HG03066 (cell line): ENCODE results near the gene SLC15A3.

Experiments used
- ATAC-seq: cut with Tn5 transposase; IDR thresholded peaks from one replicate; pipeline ENCODE4 v1.9.1; 2021; ENCODE audit warnings: low read depth; ENCODE audit not compliant: unreplicated experiment

The SLC15A3 gene

DNA sequence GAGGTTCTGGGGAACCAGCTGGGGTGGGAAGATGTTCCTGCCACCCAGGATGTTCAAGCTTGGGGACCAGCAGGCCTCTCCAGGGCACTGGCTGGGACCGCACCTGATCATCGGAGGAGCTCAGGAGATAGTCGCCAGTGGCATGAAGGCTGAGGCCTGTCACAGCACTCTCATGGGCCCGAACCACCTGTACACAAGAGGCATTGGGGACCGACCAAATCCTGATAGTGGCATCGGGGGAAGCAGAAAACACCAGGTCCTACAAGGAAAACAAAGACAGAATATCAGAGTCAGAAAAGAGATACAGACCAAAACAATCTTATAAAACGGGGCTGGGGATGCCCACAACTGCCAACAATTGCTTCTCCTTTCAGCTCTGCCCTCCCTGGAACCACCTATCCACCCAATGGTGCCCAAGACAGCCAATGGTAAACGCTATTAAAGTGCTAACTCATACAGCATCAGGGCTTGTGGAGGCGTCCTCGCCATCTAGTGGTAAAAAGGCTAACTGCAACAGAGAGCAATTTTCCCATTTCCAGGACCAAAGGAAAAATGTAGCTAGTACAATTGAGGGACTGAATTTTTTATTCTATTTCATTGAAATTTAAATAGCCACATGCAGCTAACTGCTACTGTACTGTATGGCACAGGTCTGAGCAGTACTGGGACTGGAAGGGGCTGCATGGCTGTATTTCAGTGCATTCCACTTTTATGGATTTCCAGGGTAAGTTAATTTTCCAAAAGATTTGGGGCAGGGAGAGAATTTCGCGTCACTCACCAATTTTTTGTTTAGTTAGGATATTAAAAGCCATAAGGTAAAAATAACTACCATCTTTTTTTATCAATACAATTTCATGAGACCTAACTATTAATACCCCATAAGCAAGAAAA is 52.7 kb downstream of the SLC15A3 start:
- no peak for ATAC-seq

DNA sequence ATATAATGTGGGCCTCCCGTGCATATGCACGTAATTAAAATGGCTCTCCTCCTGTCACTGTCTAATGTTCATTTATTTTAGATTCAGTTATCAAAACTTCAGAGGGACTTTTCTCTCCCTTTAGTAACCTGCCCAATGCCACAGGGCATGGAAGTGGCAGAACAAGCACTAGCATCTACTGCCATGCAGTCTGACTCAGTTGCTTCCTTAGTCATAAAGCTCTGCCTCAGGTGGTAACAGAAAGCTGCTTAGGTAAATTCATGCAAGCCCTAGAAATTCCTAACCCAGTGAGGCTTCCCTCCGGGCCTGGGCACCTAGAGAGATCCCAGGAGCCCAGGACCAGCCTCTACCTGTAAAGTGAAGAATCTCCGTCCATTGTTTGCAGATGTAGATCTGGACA is 54.5 kb downstream of the SLC15A3 start:
- no peak for ATAC-seq

DNA sequence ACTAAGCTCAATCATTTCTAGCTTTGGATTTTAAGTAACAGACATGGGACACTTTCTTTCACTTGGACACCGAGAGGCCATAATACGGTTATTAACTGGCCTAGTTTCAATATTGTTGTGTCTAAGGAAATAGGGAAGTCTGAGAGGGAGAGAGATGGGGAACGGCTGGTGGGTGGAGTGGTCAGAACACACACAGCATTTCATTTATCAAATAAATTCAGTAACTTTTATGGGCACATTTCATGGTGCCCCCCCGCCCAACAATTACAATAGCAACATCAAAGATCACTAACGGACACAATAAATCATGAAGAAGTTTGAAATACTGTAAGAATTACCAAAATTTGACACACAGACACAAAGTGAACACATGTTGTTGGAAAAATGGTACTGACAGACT is 56.3 kb downstream of the SLC15A3 start:
- ATAC-seq, result no peak

DNA sequence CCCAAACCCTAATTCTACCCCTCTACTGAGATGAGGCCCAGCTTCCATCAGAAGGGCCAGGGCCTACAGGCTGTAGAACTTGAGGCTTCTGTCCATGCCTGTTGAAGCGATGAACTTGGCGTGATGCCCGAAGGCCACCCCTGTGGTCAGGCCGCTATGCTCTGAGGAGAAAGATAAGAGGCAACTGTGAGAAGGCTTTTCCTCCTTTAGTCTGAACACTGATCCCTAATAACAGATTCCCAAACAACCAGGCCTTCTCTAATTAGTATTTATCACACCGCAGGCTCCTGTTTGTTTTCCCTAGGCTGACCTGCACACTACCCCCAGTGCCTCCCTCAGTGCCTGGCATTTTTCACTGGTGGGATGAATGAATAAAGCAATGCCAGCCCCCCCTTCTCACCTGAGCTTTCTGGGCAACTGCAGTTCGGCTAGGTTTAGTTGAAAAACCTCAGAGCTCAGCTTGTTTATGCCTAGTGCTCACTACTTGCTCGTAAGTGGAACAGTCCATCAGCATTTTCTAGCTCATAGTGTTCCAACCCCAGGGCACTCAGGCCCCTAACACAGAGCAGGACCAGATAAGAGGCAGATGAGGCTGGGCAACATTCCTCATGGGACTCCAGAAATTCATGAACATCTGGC is 60.8 kb downstream of the SLC15A3 start:
- no peak for ATAC-seq

DNA sequence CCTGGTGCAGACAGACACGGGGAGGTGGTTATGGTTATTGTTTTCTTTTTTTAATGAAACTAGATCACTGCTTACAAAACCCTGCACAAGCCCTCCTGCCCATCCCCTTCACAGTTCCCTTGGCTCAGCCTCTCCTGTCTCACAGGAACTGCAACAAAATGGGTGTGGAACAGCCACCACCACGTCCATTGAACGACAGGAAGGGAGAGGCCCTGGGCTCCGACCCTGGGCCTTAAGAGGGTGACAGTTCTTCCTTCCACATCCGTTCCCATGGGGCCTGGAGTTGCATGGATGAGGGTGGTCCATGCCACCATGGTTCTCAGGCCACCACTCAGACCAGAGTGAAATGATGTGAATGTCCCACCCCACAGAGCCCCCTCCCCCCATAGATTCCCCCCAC is 61.3 kb downstream of the SLC15A3 start:
- ATAC-seq, result no peak

DNA sequence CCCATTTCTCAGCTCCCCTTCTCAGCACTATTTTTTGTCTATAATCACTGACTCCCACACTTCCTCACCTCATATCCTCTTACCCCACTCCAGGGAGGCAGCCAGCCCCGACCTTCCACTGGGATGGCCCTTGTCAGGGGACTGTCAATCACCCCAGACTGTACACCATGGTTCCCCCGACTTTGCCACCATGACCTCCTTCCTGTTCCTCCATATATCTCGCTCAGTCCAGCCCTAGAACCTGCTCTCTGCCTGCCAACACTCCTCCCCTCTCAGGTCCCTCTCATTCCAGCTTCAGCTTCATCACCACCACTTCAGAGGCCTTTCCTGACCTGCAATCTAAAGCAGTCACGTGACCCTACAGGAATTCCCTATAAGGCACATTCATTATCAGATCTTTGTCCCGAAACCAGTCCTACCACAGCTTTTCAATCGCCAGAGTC is 62.1 kb downstream of the SLC15A3 start:
- no peak for ATAC-seq

DNA sequence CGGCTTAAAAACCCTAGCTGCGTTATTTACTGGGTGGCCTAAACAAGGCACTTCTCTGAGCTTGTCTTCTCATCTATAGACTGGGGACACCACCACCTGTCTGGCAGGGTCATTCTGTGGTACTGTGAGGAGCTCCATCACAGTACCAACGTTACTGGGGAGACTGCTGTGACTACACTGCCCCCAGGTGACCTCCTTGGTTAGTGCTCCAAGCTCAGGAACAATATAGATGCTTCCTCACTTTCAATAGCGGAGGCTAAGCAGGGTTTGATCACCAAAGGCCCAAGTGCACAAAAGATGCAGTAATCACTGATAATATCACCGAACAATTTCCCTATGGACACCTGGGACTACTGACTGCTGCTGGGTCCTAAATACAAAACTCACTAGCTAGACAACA is 64.4 kb downstream of the SLC15A3 start:
- ATAC-seq, result no peak
